Caco-2 (cell line): ENCODE measurements around the gene CCDC28A. TPM values are rescaled to one million over a fixed set of nuclear protein-coding genes. Genes with fewer than 3 reads are reported as not detected.

ENCODE experiments used
- Bru-seq: library from RNA; stranded (reverse); fragments of 400-500 nt; gene quantifications from one replicate; lab custom pipeline; 2021; lab: Mats Ljungman, UMichigan
- BruChase-seq, 2 experiments: library from RNA; stranded (reverse); fragments of 400-500 nt; gene quantifications; one replicate each; lab custom pipeline; 2021; lab: Mats Ljungman, UMichigan
- BruUV-seq: library from RNA; stranded (reverse); fragments of 400-500 nt; replicated peaks from 2 replicates; lab custom pipeline; 2021; lab: Mats Ljungman, UMichigan
- CTCF ChIA-PET: fragments of 300-600 bp; sonication (Branson Sonifier 250); formaldehyde crosslinking; loops from one replicate; lab custom pipeline; 2022; ENCODE audit warnings: antibody characterized with exemption; lab: Charles Lee
- POLR2A ChIA-PET: fragments of 300-600 bp; sonication (Branson Sonifier 250); formaldehyde crosslinking; loops from one replicate; lab custom pipeline; 2022; ENCODE audit warnings: antibody characterized with exemption; lab: Charles Lee
- DNase-seq, 2 experiments: peaks; one replicate each; pipeline versions ENCODE4 v3.0.0 to v3.0.0-alpha.2; 2020 to 2022
- H3K27me3 ChIP-seq: replicated peaks from 2 replicates; pipeline ENCODE4 v1.6.0; 2011; ENCODE audit warnings: low read length; ENCODE audit not compliant: control insufficient read depth, insufficient read depth
- H3K36me3 ChIP-seq: 2 replicates; pipeline ENCODE4 v1.5.1; 2011; ENCODE audit warnings: low read length; ENCODE audit not compliant: control insufficient read depth, insufficient read depth
- H3K4me1 ChIP-seq: fragments of 250-450 bp; sonication (Bioruptor Pico); 2 replicates; pipeline ENCODE4 v1.5.1; 2020; ENCODE audit warnings: mild to moderate bottlenecking
- H3K4me3 ChIP-seq: 2 replicates; pipeline ENCODE4 v1.5.1; 2011; ENCODE audit warnings: low read depth, mild to moderate bottlenecking, control low read depth, low read length
- H3K9me3 ChIP-seq: fragments of 250-450 bp; sonication (Bioruptor Pico); 2 replicates; pipeline ENCODE4 v1.5.1; 2020; ENCODE audit warnings: mild to moderate bottlenecking, moderate library complexity
- H3K27ac Mint-ChIP-seq: one replicate; pipeline ENCODE4 v1.8.0; 2022; ENCODE audit warnings: mixed read lengths; ENCODE audit not compliant: unreplicated experiment
- H3K27me3 Mint-ChIP-seq: one replicate; pipeline ENCODE4 v1.8.0; 2022; ENCODE audit warnings: mixed read lengths; ENCODE audit not compliant: insufficient read depth, unreplicated experiment
- H3K36me3 Mint-ChIP-seq: one replicate; pipeline ENCODE4 v1.8.0; 2022; ENCODE audit warnings: mild to moderate bottlenecking, mixed read lengths; ENCODE audit not compliant: insufficient read depth, unreplicated experiment
- H3K4me1 Mint-ChIP-seq: one replicate; pipeline ENCODE4 v1.8.0; 2022; ENCODE audit warnings: low read depth, mixed read lengths; ENCODE audit not compliant: unreplicated experiment
- H3K4me3 Mint-ChIP-seq: one replicate; pipeline ENCODE4 v1.8.0; 2022; ENCODE audit warnings: mild to moderate bottlenecking, moderate library complexity, mixed read lengths; ENCODE audit not compliant: unreplicated experiment
- H3K9me3 Mint-ChIP-seq: one replicate; pipeline ENCODE4 v1.8.0; 2022; ENCODE audit warnings: mixed read lengths; ENCODE audit not compliant: unreplicated experiment
- CTCF ChIP-seq, 2 experiments: fragments of 200-600 bp in 1 of 2; IDR thresholded peaks; 1 replicate in 1 of 2; 2 replicates in 1 of 2; pipeline versions ENCODE4 v1.5.1 to v1.8.0; 2011 to 2022; ENCODE audit warnings: antibody characterized with exemption in 1 of 2, control low read depth in 1 of 2, inconsistent platforms in 1 of 2, low read depth in 1 of 2, low read length in 1 of 2, mild to moderate bottlenecking in 1 of 2, moderate library complexity in 1 of 2; ENCODE audit not compliant: insufficient read depth in 1 of 2, severe bottlenecking in 1 of 2, unreplicated experiment in 1 of 2
- intact Hi-C: fragments of 100-400 bp; cut with micrococcal nuclease; formaldehyde crosslinking; loops from one replicate; pipeline ENCODE4 v1.10.0; 2022; ENCODE audit not compliant: unreplicated experiment
- long read RNA-seq: library from polyadenylated mRNA; stranded (forward); transcript quantifications from one replicate; pipeline ENCODE4 v2.0.0, GENCODE V29; 2022
- total RNA-seq: library from RNA; stranded (reverse); gene quantifications from 2 replicates; pipeline ENCODE4 v1.2.3, GENCODE V29; 2022

The CCDC28A gene
- 8.9 and 10.8 TPM in 2 replicates for total RNA-seq
- percentile 51 among the genes with signal in this experiment for Bru-seq, nascent RNA
- percentile 55 among the genes with signal in this experiment for BruChase-seq, experiment 1, labeled RNA remaining after a 2-hour chase
- percentile 61 among the genes with signal in this experiment for BruChase-seq, experiment 2, labeled RNA remaining after a 6-hour chase
- long read RNA-seq, transcript CCDC28A-202 (6 exons, 1,505 nt): major isoform, 37 of 42 reads
- long read RNA-seq, partial matches to known transcripts: 4 of 42 reads
- long read RNA-seq, other reads (novel, unspliced or antisense): 1 of 42 reads

- no peaks in the 10 kb centered on the region for H3K9me3 Mint-ChIP-seq
- TF ChIP-seq CTCF (IDR thresholded peaks at IDR 0.05; ENCODE audit: insufficient read depth in 1 of 2, low read depth in 1 of 2, low read length in 1 of 2, severe bottlenecking in 1 of 2, unreplicated experiment in 1 of 2): no peak
- intact Hi-C loops: no loop called here
- CTCF ChIA-PET: interaction anchor here (0.5 to 0.9 kb wide), 3 partner anchors 215 to 1765 kb away, joined by 3 to 4 read pairs (median 3); no protein-coding TSS in a partner anchor
- H3K4me3 Mint-ChIP-seq: peak within 1 kb of the TSS; percentile 86
- no peaks in the 10 kb centered on the region for H3K27me3 Mint-ChIP-seq
- BruUV-seq: TSS peak; percentile 80
- Histone ChIP-seq H3K27me3 (no peaks in the 10 kb centered on the region), H3K9me3 (no peaks in the 10 kb centered on the region), H3K36me3 (no peaks in the 10 kb centered on the region), H3K4me3 (peak within 1 kb of the TSS; percentile 63), H3K4me1 (no peaks in the 10 kb centered on the region; the same call in 1 of the 2 replicates)
- H3K36me3 Mint-ChIP-seq: peaks cover 7% of the 10 kb centered on the region
- H3K4me1 Mint-ChIP-seq: no peaks in the 10 kb centered on the region
- POLR2A ChIA-PET: interaction anchor here (0.5 kb wide), 1 partner anchor 85 kb away, joined by 3 read pairs; no protein-coding TSS in a partner anchor
- H3K27ac Mint-ChIP-seq: peak within 1 kb of the TSS; percentile 96
- peak; percentile 93 to 94 for DNase-seq
These were observed at the start of gene CCDC28A for GRCh38 chr6:138773177-138774091. Gene CCDC28A (plus strand): TSS chr6:138773769. CDS start chr6:138776121, 2,352 bp downstream.

GRCh38 chr6:138724015-138724414, 49.6 kb upstream of the CCDC28A start:
- Histone ChIP-seq H3K9me3 (no peaks in the 10 kb centered on the region), H3K27me3 (no peaks in the 10 kb centered on the region), H3K4me1 (peaks cover 32% of the 10 kb centered on the region), H3K36me3 (no peaks in the 10 kb centered on the region), H3K4me3 (no peak overlapping the region)
- peaks cover 15% of the 10 kb centered on the region for H3K4me1 Mint-ChIP-seq
- intact Hi-C loops: loop anchor here (1.0 to 2.0 kb wide), 2 partner anchors 31 to 39 kb away; no protein-coding TSS in a partner anchor
- BruUV-seq: no TSS peak
- no peaks in the 10 kb centered on the region for H3K36me3 Mint-ChIP-seq
- CTCF ChIA-PET: interaction anchor here (0.6 to 1.0 kb wide), 2 partner anchors 40 to 620 kb away, joined by 3 to 4 read pairs; no protein-coding TSS in a partner anchor
- H3K9me3 Mint-ChIP-seq: no peaks in the 10 kb centered on the region
- POLR2A ChIA-PET: interaction anchor here (0.6 kb wide), 1 partner anchor 188 kb away, joined by 4 read pairs; no protein-coding TSS in a partner anchor
- no peak overlapping the region for H3K27ac Mint-ChIP-seq
- DNase-seq: peak; percentile 67 to 75
- peak in 1 of 2 experiments; percentile 34 for TF ChIP-seq CTCF (IDR thresholded peaks at IDR 0.05; ENCODE audit: insufficient read depth in 1 of 2, low read depth in 1 of 2, low read length in 1 of 2, severe bottlenecking in 1 of 2, unreplicated experiment in 1 of 2)
- H3K4me3 Mint-ChIP-seq: peak overlapping the region; percentile 7
- H3K27me3 Mint-ChIP-seq: no peaks in the 10 kb centered on the region
